CD14-positive monocyte (primary cell): ENCODE results near the gene DOC2A. TPM values are rescaled to one million over a fixed set of nuclear protein-coding genes. Genes with fewer than 3 reads are reported as not detected.

Experiments
- DNase-seq, 3 donors: peaks; one replicate each; pipeline ENCODE4 v3.0.0-alpha.2; 2011 to 2022
- H2AFZ ChIP-seq: 2 replicates; pipeline ENCODE4 v1.6.0; 2012; ENCODE audit warnings: mild to moderate bottlenecking, low read depth, low read length, inconsistent platforms; ENCODE audit not compliant: insufficient read depth, poor library complexity, severe bottlenecking
- H3K27ac ChIP-seq, 2 donors: 1 replicate in 1 of 2; 2 replicates in 1 of 2; pipeline ENCODE4 v1.5.1; 2012 to 2013; ENCODE audit warnings: low read length in 2 of 2, control low read depth in 1 of 2, inconsistent platforms in 1 of 2, low read depth in 1 of 2, mild to moderate bottlenecking in 1 of 2
- H3K27me3 ChIP-seq, 2 donors: one replicate each; pipeline versions ENCODE4 v1.6.0 to v1.6.1; 2011 to 2013; ENCODE audit warnings: low read length in 2 of 2; ENCODE audit not compliant: control insufficient read depth in 2 of 2, insufficient read depth in 2 of 2
- H3K36me3 ChIP-seq, 2 donors: replicated peaks in 1 of 2; 1 replicate in 1 of 2; 2 replicates in 1 of 2; pipeline versions ENCODE4 v1.5.1 to v1.6.1; 2012 to 2013; ENCODE audit warnings: low read length in 2 of 2, control low read depth in 1 of 2, inconsistent platforms in 1 of 2, mild to moderate bottlenecking in 1 of 2; ENCODE audit not compliant: insufficient read depth in 2 of 2, control insufficient read depth in 1 of 2
- H3K4me1 ChIP-seq, 2 donors: 1 replicate in 1 of 2; 2 replicates in 1 of 2; pipeline versions ENCODE4 v1.5.1 to v1.6.1; 2012 to 2013; ENCODE audit warnings: low read length in 2 of 2, control low read depth in 1 of 2, inconsistent platforms in 1 of 2, mild to moderate bottlenecking in 1 of 2, moderate library complexity in 1 of 2; ENCODE audit not compliant: insufficient read depth in 2 of 2, control insufficient read depth in 1 of 2
- H3K4me2 ChIP-seq: replicated peaks from 2 replicates; pipeline ENCODE3; 2012; ENCODE audit warnings: low read length, moderate library complexity, mild to moderate bottlenecking; ENCODE audit not compliant: poor library complexity, severe bottlenecking; ENCODE audit errors: extremely low read depth
- H3K4me3 ChIP-seq, 3 experiments: fragments of 200-600 bp in 1 of 3; sonication (generic) in 1 of 3; replicated peaks in 1 of 3; 1 replicate in 2 of 3; 2 replicates in 1 of 3; pipeline ENCODE4 v1.5.1; 2011 to 2013; ENCODE audit warnings: low read length in 3 of 3, mild to moderate bottlenecking in 3 of 3, control low read depth in 2 of 3, low read depth in 2 of 3, inconsistent platforms in 1 of 3, moderate library complexity in 1 of 3
- H3K79me2 ChIP-seq: 2 replicates; pipeline ENCODE4 v1.6.0; 2012; ENCODE audit warnings: mild to moderate bottlenecking, control low read depth, inconsistent platforms, low read length, moderate library complexity; ENCODE audit not compliant: insufficient read depth
- H3K9ac ChIP-seq: 2 replicates; pipeline ENCODE4 v1.6.0; 2017; ENCODE audit warnings: low read length, mild to moderate bottlenecking; ENCODE audit not compliant: insufficient read depth, poor library complexity, severe bottlenecking
- H3K9me3 ChIP-seq, 2 donors: replicated peaks in 1 of 2; 1 replicate in 1 of 2; 2 replicates in 1 of 2; pipeline versions ENCODE4 v1.5.1 to v1.6.1; 2012 to 2013; ENCODE audit warnings: low read length in 2 of 2, control low read depth in 1 of 2; ENCODE audit not compliant: control insufficient read depth in 1 of 2, insufficient read depth in 1 of 2
- H4K20me1 ChIP-seq: 2 replicates; pipeline ENCODE4 v1.6.0; 2012; ENCODE audit warnings: mild to moderate bottlenecking, low read length, control low read depth, moderate library complexity; ENCODE audit not compliant: insufficient read depth
- H3K27ac Mint-ChIP-seq, 7 donors: one replicate each; pipeline ENCODE4 v1.8.0; 2020; ENCODE audit warnings: mild to moderate bottlenecking in 7 of 7, mixed read lengths in 7 of 7, moderate library complexity in 6 of 7, inconsistent platforms in 2 of 7
- H3K27me3 Mint-ChIP-seq, 3 donors: one replicate each; pipeline ENCODE4 v1.8.0; 2021 to 2022; ENCODE audit warnings: low read depth in 3 of 3, mild to moderate bottlenecking in 3 of 3, mixed read lengths in 3 of 3, moderate library complexity in 3 of 3, inconsistent platforms in 1 of 3
- H3K36me3 Mint-ChIP-seq, 2 donors: one replicate each; pipeline ENCODE4 v1.8.0; 2020; ENCODE audit warnings: mixed read lengths in 2 of 2, inconsistent platforms in 1 of 2, mild to moderate bottlenecking in 1 of 2
- H3K4me1 Mint-ChIP-seq: one replicate; pipeline ENCODE4 v1.8.0; 2020; ENCODE audit warnings: mild to moderate bottlenecking, mixed read lengths
- H3K4me3 Mint-ChIP-seq, 2 donors: one replicate each; pipeline ENCODE4 v1.8.0; 2020; ENCODE audit warnings: mild to moderate bottlenecking in 2 of 2, mixed read lengths in 2 of 2, moderate library complexity in 1 of 2
- H3K9me3 Mint-ChIP-seq, 7 donors: one replicate each; pipeline ENCODE4 v1.8.0; 2020 to 2022; ENCODE audit warnings: mixed read lengths in 7 of 7, mild to moderate bottlenecking in 6 of 7, moderate library complexity in 6 of 7, inconsistent platforms in 2 of 7
- WGBS: methylation state at CpG from one replicate; pipeline ENCODE4 v1.1.5; 2013; ENCODE audit warnings: missing lambda C conversion rate; ENCODE audit not compliant: insufficient coverage; 5-methylcytosine and 5-hydroxymethylcytosine counted together
- intact Hi-C, 2 donors: fragments of 100-400 bp; cut with micrococcal nuclease; formaldehyde crosslinking; loops; one replicate each; pipeline versions ENCODE4 v1.15.0 to v1.15.1; 2023
- polyA plus RNA-seq, 3 donors: library from polyadenylated mRNA; depleted of rRNA in 1 of 3; unstranded in 2 of 3; stranded (reverse) in 1 of 3; fragments of 300-500 nt in 2 of 3; fragments of >200 nt in 1 of 3; fragmentation: Illumina TruSeq in 2 of 3; gene quantifications; 1 replicate in 2 of 3; 2 replicates in 1 of 3; pipeline ENCODE4 v1.2.3, GENCODE V29; 2012 to 2021
- TF ChIP-seq, protein P1 (sequence below): fragments of 200-600 bp; IDR thresholded peaks from one replicate; pipeline ENCODE4 v1.8.0; 2022; ENCODE audit warnings: antibody characterized with exemption, mild to moderate bottlenecking

Gene DOC2A
- polyA plus RNA-seq, 3 donors = 0.23 to 3.7 (median 0.66) TPM

DNA sequence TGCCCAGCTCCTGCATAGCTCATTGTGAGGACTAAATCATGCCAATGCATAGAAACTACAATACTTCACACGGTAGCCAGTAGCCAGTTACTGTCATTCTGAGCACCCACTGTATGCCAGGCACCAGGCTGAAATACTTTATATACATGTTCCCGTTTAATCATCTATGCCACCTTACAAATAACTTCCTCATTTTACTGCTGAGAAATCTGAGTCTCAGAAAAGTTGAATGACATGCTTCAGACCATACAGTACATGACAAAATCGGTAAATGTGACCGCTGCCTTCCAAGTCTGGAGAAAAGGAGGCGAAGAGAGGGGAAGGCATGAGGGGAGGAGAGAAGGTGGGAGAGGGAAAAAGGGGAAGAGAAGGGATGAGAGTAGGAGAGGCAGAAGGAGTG, 29.4 kb upstream of the DOC2A start:
- H3K27ac Mint-ChIP-seq = peak overlapping the region in 1 of 7 donors; percentile 76

DNA sequence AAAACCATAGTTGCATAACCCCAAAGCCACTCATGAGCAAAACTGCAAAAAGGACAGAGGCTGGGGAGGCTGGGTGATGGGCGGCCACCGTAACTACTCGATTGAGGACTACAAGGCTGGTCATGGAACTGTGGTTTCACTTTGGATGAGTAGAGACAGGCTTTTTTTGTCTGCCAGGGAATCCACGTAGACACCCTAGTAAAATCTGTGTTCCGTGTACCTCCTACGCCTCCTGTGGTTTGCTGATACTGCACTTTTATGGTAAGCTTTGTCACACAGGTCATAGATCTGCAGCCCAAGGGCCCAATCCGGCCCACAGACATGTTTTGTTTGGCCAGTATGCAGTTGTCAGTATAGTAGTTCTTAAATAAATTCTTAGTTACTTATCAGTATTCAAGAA, 22.4 kb upstream of the DOC2A start:
- Mint-ChIP-seq H3K4me1 (peaks cover 3% of the 10 kb centered on the region), H3K27me3 (peaks cover 42 to 75% (median 53%) of the 10 kb centered on the region in 3 donors), H3K36me3 (no peaks in the 10 kb centered on the region), H3K9me3 (peaks cover 0 to 8% (median 5%) of the 10 kb centered on the region in 7 donors), H3K27ac (no peak overlapping the region), H3K4me3 (no peak overlapping the region)
- DNase-seq = no peak
- peaks cover 30 to 44% of the 10 kb centered on the region in 2 donors for H3K27me3 ChIP-seq
- H3K4me2 ChIP-seq = no peak overlapping the region
- no peaks in the 10 kb centered on the region for H3K79me2 ChIP-seq
- H2AFZ ChIP-seq = no peak overlapping the region
- H4K20me1 ChIP-seq = no peaks in the 10 kb centered on the region
- 68% methylated on average over 3 of the region's 7 CpGs for WGBS
- peaks cover 0 to 4% of the 10 kb centered on the region in 2 donors for H3K4me1 ChIP-seq
- no peak overlapping the region for H3K27ac ChIP-seq
- no peak overlapping the region for H3K4me3 ChIP-seq
- H3K36me3 ChIP-seq = no peaks in the 10 kb centered on the region
- intact Hi-C loops = no loop called here
- peaks cover 0 to 6% of the 10 kb centered on the region in 2 donors for H3K9me3 ChIP-seq
- TF ChIP-seq, protein P1, sequence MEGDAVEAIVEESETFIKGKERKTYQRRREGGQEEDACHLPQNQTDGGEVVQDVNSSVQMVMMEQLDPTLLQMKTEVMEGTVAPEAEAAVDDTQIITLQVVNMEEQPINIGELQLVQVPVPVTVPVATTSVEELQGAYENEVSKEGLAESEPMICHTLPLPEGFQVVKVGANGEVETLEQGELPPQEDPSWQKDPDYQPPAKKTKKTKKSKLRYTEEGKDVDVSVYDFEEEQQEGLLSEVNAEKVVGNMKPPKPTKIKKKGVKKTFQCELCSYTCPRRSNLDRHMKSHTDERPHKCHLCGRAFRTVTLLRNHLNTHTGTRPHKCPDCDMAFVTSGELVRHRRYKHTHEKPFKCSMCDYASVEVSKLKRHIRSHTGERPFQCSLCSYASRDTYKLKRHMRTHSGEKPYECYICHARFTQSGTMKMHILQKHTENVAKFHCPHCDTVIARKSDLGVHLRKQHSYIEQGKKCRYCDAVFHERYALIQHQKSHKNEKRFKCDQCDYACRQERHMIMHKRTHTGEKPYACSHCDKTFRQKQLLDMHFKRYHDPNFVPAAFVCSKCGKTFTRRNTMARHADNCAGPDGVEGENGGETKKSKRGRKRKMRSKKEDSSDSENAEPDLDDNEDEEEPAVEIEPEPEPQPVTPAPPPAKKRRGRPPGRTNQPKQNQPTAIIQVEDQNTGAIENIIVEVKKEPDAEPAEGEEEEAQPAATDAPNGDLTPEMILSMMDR = no peak
- no peak overlapping the region for H3K9ac ChIP-seq

More for the DNA sequence above, 29.4 kb upstream of the DOC2A start:
- Histone ChIP-seq H3K4me3 (no peak overlapping the region), H3K9ac (no peak overlapping the region), H3K4me2 (no peak overlapping the region), H3K27ac (no peak overlapping the region), H4K20me1 (no peaks in the 10 kb centered on the region), H3K79me2 (no peaks in the 10 kb centered on the region), H2AFZ (no peak overlapping the region), H3K4me1 (peaks cover 0 to 3% of the 10 kb centered on the region in 2 donors), H3K27me3 (no peaks in the 10 kb centered on the region), H3K36me3 (no peaks in the 10 kb centered on the region), H3K9me3 (no peaks in the 10 kb centered on the region)
- WGBS = 15% methylated on average over 4 of the region's 5 CpGs
- Mint-ChIP-seq H3K4me3 (peak overlapping the region in 1 of 2 donors; percentile 58), H3K4me1 (peaks cover 2% of the 10 kb centered on the region), H3K9me3 (no peaks in the 10 kb centered on the region), H3K27me3 (peaks cover 6 to 18% (median 7%) of the 10 kb centered on the region in 3 donors), H3K36me3 (no peaks in the 10 kb centered on the region)
- intact Hi-C loops = no loop called here
- TF ChIP-seq, protein P1 = no peak
- peak; percentile 27 to 35 (median 31) for DNase-seq
